ENCODE data around the gene SCN5A. TPM values are rescaled to one million over a fixed set of nuclear protein-coding genes. Genes with fewer than 3 reads are reported as not detected.

SCN5A gene
- total and polyA plus RNA-seq, 2 experiments from 2014 or later: 10.2 to 10.6 TPM

GRCh38 chr3:38622336-38622735 lies 27.2 kb downstream of the SCN5A start (continued):
- TF ChIP-seq ETS1 (IDR thresholded peaks at IDR 0.05): no peak
- no peak for TF ChIP-seq ZNF114 (CRISPR knock-in tag; IDR thresholded peaks at IDR 0.05)
- no peak for TF ChIP-seq ZNF462 (CRISPR knock-in tag; IDR thresholded peaks at IDR 0.05)
- no peak for TF ChIP-seq ZNF331 (CRISPR knock-in tag; IDR thresholded peaks at IDR 0.05; ENCODE audit: low read depth)
- no peak for TF ChIP-seq POLR2AphosphoS5 (IDR thresholded peaks at IDR 0.05; ENCODE audit: low read depth)

GRCh38 chr3:38620236-38620635 lies 29.3 kb downstream of the SCN5A start:
- Histone ChIP-seq H3F3A (replicated peaks; ENCODE audit: low read depth) (no peaks in the 10 kb centered on the region), H4K20me1 (replicated peaks; ENCODE audit: insufficient read depth) (no peaks in the 10 kb centered on the region), H3K4me3 (no peak overlapping the region), H3K27ac (ENCODE audit: low read depth) (no peak overlapping the region), H3K4me2 (no peak overlapping the region), H3K79me2 (replicated peaks; ENCODE audit: insufficient read depth) (no peaks in the 10 kb centered on the region), H3K4me1 (ENCODE audit: insufficient read depth) (no peaks in the 10 kb centered on the region), H3K27me3 (ENCODE audit: insufficient read depth) (no peaks in the 10 kb centered on the region), H3K9me2 (ENCODE audit: insufficient read depth) (0 out of 2 replicates have a peak, but pooled peaks cover 2% of the 10 kb centered on the region), H3K36me3 (ENCODE audit: insufficient read depth) (no peaks in the 10 kb centered on the region), H2AFZ (no peak overlapping the region)
- ATAC-seq (no peak), DNase-seq (ENCODE audit: low spot score) (no peak)
- peaks cover 7% of the 10 kb centered on the region for H3K27me3 Mint-ChIP-seq (ENCODE audit: insufficient read depth, low read depth, poor library complexity)
- H3K4me3 Mint-ChIP-seq: no peak overlapping the region
- no peak overlapping the region for H3K27ac Mint-ChIP-seq
- peaks cover 25% of the 10 kb centered on the region for H3K4me1 Mint-ChIP-seq
- no peaks in the 10 kb centered on the region for H3K9me3 Mint-ChIP-seq
- H3K36me3 Mint-ChIP-seq (ENCODE audit: low read depth): peaks cover 3% of the 10 kb centered on the region; the same call in 2 of the 3 replicates
- TF ChIP-seq ETS1 (IDR thresholded peaks at IDR 0.05): no peak
- no peak for TF ChIP-seq ZNF462 (CRISPR knock-in tag; IDR thresholded peaks at IDR 0.05)
- TF ChIP-seq ZNF114 (CRISPR knock-in tag; IDR thresholded peaks at IDR 0.05): no peak
- TF ChIP-seq EZH2phosphoT487 (IDR thresholded peaks at IDR 0.05; ENCODE audit: unreplicated experiment): no peak
- no peak for TF ChIP-seq EZH2 (IDR thresholded peaks at IDR 0.05; ENCODE audit: low read depth, unreplicated experiment)
